ENCODE measurements around the gene EDIL3.
"Not testable (repeated sequence)": the region's sequence is repeated elsewhere in the genome, so short reads cannot be mapped to it uniquely, and the experiment has no call there.

Gene EDIL3

DNA sequence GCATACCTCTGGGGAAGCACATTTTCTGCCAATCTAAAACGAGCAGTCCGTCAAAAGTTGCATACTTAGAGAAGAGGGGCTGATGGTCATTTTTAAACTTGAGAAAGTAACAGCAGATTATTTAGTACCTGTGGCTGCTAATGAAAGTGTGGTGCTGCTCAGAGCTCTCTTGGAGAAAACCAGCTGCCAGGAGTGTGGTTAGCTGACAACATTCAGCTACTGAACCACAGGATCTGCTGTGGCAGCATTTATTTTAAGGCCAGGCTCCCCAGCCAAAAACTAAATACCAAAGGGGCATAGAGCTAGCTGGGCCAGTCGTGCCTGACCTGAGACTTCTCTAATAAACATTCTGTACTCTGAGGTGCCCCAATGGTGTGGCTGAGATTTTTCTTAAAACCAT, 203.6 kb downstream of the EDIL3 start:
- no peak for DNase-seq (ENCODE audit: low read depth in 2 of 2)

DNA sequence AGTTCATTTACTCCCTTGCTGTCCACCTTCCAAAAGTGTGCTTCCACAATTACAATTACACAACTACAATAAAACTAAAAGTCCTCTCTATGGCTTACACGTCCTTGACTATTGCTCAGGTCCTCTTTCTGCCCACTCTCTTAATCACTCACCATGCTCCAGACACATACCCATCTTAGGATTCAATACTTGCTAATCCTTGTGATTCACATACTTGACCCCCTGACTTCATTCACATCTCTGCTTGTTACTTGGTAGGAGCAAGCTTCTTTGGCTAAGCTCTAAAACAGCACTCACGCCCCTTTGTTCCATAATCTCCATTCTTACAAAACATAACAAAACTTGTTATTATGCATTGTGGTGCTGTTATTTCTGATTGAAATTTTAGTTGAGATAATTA, 215.8 kb downstream of the EDIL3 start:
- DNase-seq (ENCODE audit: low read depth in 2 of 2): no peak

DNA sequence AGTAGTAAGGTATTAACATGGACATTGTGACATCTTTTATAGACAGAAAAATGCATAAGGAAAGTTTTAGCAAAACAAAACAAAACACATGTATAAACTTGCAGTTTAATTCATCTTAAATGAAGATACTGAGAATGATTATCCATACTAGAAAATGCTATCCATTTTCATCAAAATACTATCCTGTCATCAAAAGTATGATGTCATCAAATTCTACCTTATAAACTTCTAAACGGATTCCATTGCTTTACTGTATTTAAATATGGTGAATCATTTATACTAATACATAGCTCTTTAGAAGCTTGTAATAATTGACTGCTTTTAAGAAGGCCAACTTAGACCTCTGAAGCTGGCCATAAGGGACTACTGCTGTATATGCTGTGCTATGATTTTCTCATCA, 221.0 kb downstream of the EDIL3 start:
- no peak for DNase-seq (ENCODE audit: low read depth in 2 of 2)

DNA sequence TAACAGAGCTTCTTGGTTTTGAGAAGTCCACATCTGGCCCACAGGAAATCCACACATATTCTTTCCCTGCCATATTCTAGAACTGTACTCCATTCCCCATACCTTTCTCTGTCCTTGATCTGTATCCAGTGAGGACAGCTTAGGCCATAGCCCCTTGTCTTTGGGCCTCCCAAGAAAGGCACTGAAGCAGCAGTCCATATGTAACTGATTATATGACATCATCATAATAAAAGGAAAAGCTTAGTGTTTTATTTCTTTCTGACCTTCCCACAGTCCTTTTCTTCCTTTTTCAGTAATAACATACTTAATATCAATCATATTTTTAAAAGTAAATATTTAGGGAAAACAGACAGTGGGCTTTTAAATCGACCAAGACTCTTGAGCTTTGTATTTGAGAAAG, 222.0 kb downstream of the EDIL3 start:
- no peak for DNase-seq (ENCODE audit: low read depth in 2 of 2)

DNA sequence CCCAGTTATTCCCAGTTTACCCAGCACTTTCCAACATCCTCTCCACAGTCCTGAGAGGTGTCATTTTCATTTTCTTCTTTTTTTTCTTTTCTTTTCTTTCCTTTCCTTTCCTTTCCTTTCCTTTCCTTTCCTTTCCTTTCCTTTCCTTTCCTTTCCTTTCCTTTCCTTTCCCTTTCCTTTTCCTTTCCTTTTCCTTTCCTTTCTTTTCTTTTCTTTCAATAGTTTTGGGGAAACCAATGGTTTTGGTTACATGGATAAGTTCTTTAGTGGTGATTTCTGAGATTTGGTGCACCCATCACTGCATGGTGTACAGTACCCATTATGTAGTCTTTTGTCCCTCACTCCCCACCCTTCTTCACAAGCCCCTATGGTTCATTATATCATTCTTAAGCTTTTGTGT, 224.0 kb downstream of the EDIL3 start:
- not testable (repeated sequence) for DNase-seq (ENCODE audit: low read depth in 2 of 2)

DNA sequence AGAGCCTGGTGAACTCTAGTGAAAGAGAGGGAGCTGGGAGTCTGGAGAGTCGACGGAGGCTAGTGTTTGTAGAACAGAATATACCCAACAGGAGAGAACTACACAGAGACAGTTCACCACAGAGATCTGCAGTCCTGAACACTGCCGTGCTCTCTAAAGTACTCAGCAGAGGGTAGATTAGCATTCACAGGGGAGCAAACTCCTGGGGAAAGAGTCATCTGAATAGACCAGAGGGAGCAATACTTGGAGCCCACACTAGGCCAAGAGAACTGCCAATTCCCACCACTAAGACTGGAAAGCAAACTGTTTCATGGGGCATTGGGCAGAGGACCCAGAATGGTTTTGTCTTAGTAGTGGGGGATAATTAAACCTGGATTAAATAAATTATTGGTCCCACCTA, 235.6 kb downstream of the EDIL3 start:
- no peak for DNase-seq (ENCODE audit: low read depth in 2 of 2)

DNA sequence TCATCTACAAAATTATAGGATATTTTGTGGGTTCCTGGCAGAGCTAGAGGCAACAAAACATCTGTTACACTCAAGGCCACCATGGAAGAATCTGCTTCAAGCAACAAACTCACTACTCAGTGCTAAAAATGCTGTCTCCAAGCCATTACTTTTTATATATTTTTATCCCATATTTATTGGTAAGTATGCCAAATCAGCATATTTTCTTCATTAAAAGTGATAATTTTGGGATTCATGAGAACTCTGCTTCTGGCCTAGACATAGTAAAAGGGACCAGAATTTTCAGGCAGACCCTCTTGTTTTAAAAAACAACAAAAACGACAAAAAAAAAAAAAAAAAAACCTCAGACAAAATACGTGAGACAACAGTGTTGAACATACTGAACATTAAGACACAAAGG, 236.0 kb downstream of the EDIL3 start:
- DNase-seq (ENCODE audit: low read depth in 2 of 2): no peak

DNA sequence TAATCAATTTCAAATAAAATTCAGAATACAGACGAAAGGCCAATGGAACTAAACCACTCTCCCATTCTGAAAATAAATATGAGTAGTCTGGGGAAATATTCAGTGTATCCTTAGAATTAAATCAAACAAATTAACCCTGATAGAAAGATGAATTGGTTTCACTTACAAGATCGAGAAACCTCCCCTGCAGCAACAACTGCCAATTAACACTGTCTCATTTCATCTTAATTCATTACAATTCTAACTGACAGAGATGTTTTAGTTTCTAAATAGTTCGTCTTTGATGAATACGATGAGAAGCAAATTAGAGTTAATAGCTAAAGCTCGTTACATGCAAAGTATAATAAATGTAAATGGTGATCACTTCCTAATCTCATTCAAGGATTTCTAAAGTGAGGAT, 247.1 kb downstream of the EDIL3 start:
- no peak for DNase-seq (ENCODE audit: low read depth in 2 of 2)

DNA sequence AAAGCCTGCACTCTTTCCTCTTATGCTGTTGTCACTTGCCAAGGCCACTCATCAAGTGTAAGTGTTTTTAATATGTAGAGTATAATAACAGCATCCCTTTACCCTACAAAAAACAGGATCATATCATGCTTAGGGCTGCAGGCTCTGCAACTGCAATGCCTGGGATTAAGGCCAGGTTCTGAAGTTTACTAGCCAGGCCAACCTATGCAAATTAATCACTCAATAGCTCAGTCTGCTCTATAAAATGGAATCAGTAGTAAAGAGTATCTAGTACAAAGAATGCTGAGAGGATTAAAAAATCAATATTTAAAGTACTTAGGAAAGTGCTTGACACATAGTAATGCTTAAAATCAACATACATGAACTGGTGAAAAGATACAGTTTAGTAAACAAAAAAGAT, 253.3 kb downstream of the EDIL3 start:
- DNase-seq (ENCODE audit: low read depth in 2 of 2): no peak

DNA sequence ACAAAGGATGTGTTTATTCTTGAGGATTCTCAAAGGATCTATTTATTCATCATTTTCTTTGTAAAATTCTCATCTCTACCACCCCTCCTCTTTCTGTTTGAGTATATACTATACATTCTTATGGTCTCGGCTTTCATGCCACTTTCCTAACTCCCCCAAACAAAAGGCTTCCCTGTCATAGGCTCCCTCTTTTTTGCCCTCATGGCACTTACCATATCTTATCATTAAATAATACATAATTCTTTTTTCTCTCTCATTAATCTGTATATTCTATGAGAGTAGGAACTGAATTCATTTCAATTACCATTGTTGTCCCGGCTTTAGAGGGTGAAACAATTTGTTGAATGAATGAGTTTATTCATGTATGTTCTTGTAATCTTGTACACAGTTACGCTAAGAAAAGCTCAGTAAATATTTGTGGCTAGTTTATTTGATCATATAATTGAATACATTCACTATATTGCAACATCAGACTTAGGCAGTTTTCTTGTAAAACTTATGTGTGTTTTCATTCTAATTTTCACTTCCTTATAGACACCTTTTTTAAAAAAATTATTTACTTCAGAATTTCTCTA, 254.6 kb downstream of the EDIL3 start:
- DNase-seq (ENCODE audit: low read depth in 2 of 2): no peak

DNA sequence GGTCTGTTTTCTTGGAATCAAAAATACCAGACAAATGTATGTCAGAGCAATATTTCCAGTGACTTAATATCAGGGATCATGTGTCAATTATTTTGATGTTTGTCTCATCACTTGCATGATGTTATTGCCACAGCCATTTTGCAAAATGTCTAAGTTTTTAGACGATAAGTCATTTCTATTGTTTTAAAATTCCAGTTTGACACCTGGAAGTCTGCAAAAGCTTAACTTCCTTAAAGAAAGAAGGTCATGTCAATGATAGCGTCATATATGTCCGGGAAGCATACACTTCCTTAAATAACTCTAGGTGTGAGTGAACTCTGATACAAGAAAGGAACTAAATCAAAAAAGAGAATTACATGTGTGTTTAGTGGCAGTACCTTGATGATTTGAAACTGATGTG, 259.5 kb downstream of the EDIL3 start:
- DNase-seq (ENCODE audit: low read depth in 2 of 2): no peak

DNA sequence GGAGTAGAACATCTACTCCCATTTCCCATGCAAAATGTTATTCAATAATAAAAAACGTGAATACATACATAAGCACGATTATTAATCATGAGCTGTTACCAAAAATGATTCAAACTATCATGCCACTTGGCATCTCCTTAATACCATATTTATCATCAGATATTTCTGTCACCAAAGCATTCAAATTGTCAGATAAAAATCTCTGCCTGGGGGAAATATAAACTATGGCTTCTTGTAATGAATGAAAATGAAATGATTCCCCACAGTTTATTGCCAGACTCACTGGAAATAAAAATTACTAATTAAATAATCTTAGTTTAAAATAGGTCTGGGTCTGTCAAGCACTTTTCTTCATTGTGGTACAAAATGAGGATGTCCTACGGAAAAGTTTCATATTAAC, 265.4 kb downstream of the EDIL3 start:
- DNase-seq (ENCODE audit: low read depth in 2 of 2): no peak

DNA sequence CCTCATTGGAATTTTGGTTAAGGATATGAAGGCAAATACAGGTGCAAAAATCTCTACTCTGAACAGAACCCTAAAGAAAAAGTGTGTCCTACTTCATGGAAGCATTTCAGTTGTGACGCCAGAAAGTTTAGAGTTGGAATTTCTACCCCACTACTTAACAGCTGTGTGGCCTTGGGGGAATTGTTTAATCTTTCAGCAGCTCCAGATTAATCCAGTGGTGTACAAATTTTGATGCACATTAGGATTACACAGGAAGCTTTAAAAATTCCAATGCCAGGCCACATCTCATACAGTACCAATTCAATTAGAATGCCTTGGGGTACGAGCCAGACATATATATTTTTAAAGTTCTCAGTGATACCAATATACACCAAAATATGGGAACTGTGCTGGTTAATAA, 266.1 kb downstream of the EDIL3 start:
- DNase-seq (ENCODE audit: low read depth in 2 of 2): no peak

DNA sequence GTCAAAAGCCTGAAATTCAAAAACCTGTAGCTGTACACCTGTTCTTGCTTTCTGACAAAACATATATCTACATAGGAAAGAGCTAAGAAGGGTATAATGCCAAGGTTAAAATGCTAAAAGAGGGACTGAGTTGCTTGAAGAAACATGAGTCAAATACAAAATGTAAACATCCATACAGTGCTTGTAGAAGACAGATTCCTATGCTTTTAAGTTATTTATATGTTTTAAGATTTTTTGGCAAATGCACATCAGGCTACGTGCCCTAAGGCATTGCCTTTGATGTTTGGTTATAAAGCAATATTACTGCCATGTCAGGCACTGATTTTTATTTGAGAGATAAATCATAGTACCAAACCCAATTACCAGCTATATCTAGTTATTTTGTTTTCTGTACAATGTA, 269.0 kb downstream of the EDIL3 start:
- no peak for DNase-seq (ENCODE audit: low read depth in 2 of 2)

DNA sequence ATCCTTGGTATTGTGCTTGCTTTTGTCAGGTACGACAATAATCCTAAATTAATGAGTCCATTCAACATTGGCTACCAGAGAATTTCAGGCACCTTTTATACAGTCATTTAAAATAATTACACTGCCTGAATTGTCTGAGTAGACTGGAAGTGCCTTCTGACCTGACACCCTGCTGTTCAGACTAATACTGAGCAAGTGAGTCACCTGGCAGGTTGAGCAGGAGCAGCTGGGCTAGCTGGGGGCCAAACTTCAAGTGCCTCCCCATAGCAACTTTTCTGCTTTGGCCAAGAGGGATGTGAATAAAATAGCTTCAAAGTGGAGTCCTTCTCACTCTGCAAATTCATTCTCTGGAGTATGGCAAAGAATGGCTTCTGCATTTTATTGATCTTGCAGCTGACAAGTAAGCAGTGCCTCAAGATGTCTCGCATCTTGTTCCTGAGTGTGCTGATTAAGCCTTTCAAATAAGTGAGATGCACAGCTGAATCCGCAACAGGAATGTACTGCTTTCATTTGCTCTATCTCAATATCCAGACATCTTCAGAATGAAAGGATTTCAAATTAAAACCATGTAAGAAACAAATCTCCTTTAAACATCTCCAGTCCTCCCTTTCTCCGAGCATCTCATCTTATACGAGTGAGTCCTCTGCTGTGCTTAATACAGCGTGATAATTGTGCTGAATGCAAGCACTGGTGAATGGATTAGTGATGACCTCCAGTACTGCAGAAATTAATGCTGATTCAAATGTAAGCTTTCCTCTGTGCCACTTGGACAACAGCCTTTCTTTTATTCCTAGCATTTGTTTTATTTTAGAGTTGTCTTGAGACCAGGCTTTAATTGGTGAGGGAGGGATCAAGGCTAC, 271.2 kb downstream of the EDIL3 start:
- no peak for DNase-seq (ENCODE audit: low read depth in 2 of 2)

DNA sequence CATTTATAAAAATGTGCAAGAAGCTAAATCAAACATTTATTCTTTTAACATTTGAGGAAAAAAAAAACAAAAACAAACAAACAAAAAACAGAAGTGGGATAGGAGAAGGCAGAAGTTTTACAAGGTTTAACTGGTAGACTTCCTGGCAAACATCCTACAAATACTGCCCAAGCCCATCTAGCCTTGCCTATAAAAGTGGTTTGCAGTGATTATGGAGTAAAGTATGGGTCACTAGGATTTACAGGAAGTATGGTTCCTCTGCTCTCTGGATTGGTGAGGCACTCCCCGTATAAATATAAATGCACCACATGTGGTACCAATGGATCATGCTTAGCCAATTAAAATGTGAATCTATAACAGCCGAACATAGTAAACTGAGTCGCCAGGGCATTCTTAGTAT, 291.9 kb downstream of the EDIL3 start:
- DNase-seq (ENCODE audit: low read depth in 2 of 2): no peak

DNA sequence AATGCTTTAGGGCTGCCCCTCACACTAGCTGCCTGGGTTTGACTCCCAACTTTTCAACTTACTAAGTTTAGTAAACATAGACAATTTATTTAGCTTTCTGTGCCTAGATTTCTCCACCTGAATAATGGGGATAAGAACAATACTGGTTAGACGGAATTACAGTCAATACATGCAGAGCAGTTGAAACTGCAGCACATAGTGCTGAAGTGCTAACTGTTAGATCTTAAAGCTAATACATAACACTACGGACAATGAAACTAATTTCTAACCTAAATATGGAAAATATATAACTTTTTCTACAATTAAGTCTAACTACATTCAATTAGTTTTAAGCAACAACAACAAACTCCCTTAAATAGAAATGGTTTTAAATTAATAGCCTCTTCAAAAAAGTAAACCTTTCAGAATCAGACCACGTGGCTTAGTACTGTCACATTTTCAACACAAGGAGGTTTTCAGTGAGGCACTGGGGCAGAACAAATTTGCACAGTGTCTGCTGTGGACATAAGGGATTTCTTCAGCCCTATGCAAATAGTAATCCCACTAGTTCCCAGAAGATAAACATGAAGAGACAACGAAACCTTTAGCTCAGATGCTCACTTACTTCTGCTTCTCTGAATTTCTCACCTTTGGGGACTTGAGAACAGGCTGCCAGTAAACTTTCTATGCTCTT, 293.4 kb downstream of the EDIL3 start:
- no peak for DNase-seq (ENCODE audit: low read depth in 2 of 2)

DNA sequence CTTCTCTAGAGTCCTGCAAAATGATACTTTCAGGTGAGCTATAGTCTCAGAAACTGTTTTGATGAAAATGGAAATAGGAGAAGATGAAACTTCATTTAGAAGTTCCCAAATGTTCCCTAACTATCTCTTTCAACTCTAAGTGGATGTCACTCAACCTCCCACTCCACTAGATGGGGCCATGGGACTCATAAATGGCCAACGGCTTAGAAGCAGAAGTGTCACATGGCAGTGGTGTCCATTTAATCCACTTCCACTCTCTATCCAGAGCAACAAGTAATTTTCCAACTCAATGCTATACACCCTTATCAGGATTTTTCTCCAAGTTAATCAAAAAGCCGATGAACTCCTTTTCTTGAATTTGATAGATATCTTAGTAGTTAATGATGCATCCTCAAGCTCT, 295.7 kb downstream of the EDIL3 start:
- DNase-seq (ENCODE audit: low read depth in 2 of 2): no peak

DNA sequence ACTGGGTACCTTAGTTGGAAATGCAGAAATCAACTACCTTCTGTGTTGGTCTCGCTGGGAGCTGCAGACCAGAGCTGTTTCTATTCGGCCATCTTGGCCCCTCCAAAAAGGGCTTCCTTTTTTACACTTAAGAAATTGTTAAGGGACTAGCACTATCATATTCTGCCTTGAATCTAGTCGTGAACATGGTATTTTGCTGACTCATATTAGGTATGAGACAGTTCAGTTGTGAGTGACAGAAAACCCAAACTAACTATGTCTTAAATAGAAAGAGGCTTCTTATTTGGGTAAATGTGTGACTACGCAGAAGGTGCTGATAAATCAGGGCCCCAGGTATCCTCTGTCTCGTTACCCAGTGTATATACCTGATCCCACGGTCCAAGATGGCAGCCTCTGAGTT, 298.2 kb downstream of the EDIL3 start:
- DNase-seq (ENCODE audit: low read depth in 2 of 2): no peak

DNA sequence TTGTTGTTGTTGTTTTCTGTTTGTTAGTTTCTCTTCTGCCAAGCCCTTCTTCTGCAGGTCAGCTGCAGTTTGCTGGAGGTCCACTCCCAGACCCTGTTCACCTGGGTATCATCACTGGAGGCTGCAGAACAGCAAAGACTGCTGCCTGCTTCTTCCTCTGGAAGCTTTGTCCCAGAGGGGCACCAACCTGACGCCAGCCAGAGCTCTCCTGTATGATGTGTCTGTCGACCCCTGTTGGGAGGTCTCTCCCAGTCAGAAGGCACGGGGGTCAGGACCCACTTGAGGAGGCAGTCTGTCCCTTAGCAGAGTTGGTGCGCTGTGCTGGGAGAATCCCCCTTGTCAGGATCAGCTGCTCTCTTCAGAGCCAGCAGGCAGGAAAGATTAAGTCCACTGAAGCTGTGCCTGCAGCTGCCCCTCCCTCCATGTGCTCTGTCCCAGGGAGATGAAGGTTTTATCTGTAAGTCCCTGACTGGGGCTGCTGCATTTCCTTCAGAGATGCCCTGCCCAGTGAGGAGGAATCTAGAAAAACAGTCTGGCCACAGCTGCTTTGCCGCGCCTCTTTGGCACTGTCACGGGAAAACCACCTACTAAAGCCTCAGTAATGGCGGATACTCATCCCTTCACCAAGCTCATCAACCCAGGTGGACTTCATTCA, 299.2 kb downstream of the EDIL3 start:
- no peak for DNase-seq (ENCODE audit: low read depth in 2 of 2)

DNA sequence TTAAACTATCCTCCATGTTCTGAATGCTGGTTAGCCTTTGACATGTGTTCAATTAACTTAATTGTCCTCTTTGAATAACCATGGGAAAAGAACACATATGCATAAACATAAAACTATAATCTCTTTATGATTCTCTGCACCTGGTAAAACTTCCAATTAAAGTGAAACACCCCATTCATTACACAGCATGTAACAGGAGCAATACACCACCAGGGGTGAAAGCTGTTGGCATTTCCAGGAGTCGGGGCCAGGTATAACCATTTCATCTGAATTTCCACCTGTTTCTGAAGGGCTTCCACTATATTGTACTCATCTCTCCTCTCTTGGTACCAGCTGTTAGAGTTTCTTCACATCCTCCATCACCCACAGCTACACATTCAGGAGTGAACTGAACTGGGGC, 303.8 kb downstream of the EDIL3 start:
- no peak for DNase-seq (ENCODE audit: low read depth in 2 of 2)

DNA sequence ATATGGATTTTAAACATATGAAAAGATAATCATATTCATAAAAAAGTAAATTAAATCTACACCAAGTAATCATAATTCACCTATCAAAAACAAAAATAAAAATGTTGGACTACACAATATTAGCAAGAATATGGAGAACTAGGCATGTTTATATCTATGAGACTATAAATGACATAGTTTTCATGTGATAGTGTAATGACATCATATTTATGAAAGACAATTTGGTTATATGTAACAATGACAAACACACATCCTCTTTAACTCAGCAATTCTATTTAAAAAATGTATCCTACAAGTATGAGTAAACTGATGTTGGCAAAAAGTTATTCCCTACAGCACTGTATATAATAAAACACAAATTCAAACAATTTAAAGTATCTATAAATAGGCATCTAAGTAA, 312.3 kb downstream of the EDIL3 start:
- no peak for DNase-seq (ENCODE audit: low read depth in 2 of 2)

All from stimulated activated CD8-positive, alpha-beta memory T cell treated with anti-CD3 and anti-CD28 coated beads, Interleukin-7, amount 100 ng/mL, for 1 hour (primary cell).